Peyer's patch (tissue), 4 donors: ENCODE results near the gene UBR2. TPM values are rescaled to one million over a fixed set of nuclear protein-coding genes. Genes with fewer than 3 reads are reported as not detected.

Experiments
- DNase-seq, 3 donors: peaks; one replicate each; pipeline ENCODE4 v3.0.0-alpha.2; 2017 to 2019
- H3K27ac ChIP-seq, 4 donors: fragments of 200-600 bp; sonication (generic); one replicate each; pipeline ENCODE4 v1.5.1; 2016 to 2019
- H3K27me3 ChIP-seq, 2 donors: fragments of 200-600 bp; sonication (generic); one replicate each; pipeline ENCODE4 v1.5.1; 2019
- H3K36me3 ChIP-seq, 3 donors: fragments of 200-600 bp; sonication (generic); one replicate each; pipeline ENCODE4 v1.5.1; 2016 to 2019
- H3K4me1 ChIP-seq, 4 donors: fragments of 200-600 bp; sonication (generic); one replicate each; pipeline ENCODE4 v1.5.1; 2016 to 2019
- H3K4me3 ChIP-seq, 4 donors: fragments of 200-600 bp; sonication (generic); 1 replicate in 3 of 4; 2 replicates in 1 of 4; pipeline ENCODE4 v1.5.1; 2016 to 2019; ENCODE audit warnings: mild to moderate bottlenecking in 1 of 4
- H3K9me3 ChIP-seq, 4 donors: fragments of 200-600 bp; sonication (generic); one replicate each; pipeline ENCODE4 v1.5.1; 2016 to 2019; ENCODE audit warnings: mild to moderate bottlenecking in 1 of 4
- CTCF ChIP-seq, 6 experiments: fragments of 450-650 bp in 4 of 6; fragments of 200-600 bp in 2 of 6; sonication (generic) in 1 of 6; IDR thresholded peaks; one replicate each; pipeline ENCODE4 v1.5.1; 2017 to 2019; ENCODE audit warnings: antibody characterized with exemption in 6 of 6, mild to moderate bottlenecking in 3 of 6, moderate library complexity in 1 of 6
- POLR2A ChIP-seq, 2 donors: fragments of 450-650 bp; IDR thresholded peaks; one replicate each; pipeline ENCODE4 v1.5.1; 2017; ENCODE audit warnings: antibody characterized with exemption in 2 of 2, mild to moderate bottlenecking in 2 of 2, moderate library complexity in 2 of 2
- total RNA-seq, 4 donors: library from RNA; depleted of rRNA; stranded (reverse); fragments of >200 nt; gene quantifications; one replicate each; pipeline ENCODE4 v1.1.0, GENCODE V29; 2016

UBR2 gene
- total RNA-seq, 4 donors from 2014 or later, result 36.4 to 51.2 (median 41.1) TPM

- H3K4me1 ChIP-seq, result peaks cover 0 to 6% (median 0%) of the 10 kb centered on the region in 4 donors
- TF ChIP-seq POLR2A (IDR thresholded peaks at IDR 0.05), result no peak
- no peak overlapping the region for H3K27ac ChIP-seq
- no peaks in the 10 kb centered on the region for H3K36me3 ChIP-seq
- DNase-seq, result no peak
- no peaks in the 10 kb centered on the region for H3K9me3 ChIP-seq
- H3K27me3 ChIP-seq, result no peaks in the 10 kb centered on the region
- H3K4me3 ChIP-seq, result no peak overlapping the region
These were observed 18.5 kb upstream of the UBR2 start for GRCh38 chr6:42545226-42545773.

- peaks cover 0 to 6% (median 0%) of the 10 kb centered on the region in 4 donors for H3K4me1 ChIP-seq
- no peaks in the 10 kb centered on the region for H3K36me3 ChIP-seq
- TF ChIP-seq POLR2A (IDR thresholded peaks at IDR 0.05), result no peak
- peak; percentile 88 to 99 (median 96) for TF ChIP-seq CTCF (IDR thresholded peaks at IDR 0.05)
- H3K9me3 ChIP-seq, result no peaks in the 10 kb centered on the region
- peak overlapping the region; percentile 16 to 53 (median 40) for H3K4me3 ChIP-seq
- no peaks in the 10 kb centered on the region for H3K27me3 ChIP-seq
- peak; percentile 79 to 93 (median 90) for DNase-seq
- peak overlapping the region in 3 of 4 donors; percentile 44 to 58 (median 44) for H3K27ac ChIP-seq
These were observed 16.2 kb upstream of the UBR2 start for GRCh38 chr6:42547407-42548329.

GRCh38 chr6:42550277-42550676 is 13.6 kb upstream of the UBR2 start:
- H3K9me3 ChIP-seq, result no peaks in the 10 kb centered on the region
- no peaks in the 10 kb centered on the region for H3K27me3 ChIP-seq
- DNase-seq, result no peak
- no peaks in the 10 kb centered on the region for H3K36me3 ChIP-seq
- TF ChIP-seq POLR2A (IDR thresholded peaks at IDR 0.05) (no peak), CTCF (IDR thresholded peaks at IDR 0.05) (no peak)
- H3K4me1 ChIP-seq, result peaks cover 0 to 6% (median 0%) of the 10 kb centered on the region in 4 donors
- H3K27ac ChIP-seq, result no peak overlapping the region
- H3K4me3 ChIP-seq, result no peak overlapping the region

- Histone ChIP-seq H3K9me3 (no peaks in the 10 kb centered on the region), H3K4me3 (no peak overlapping the region), H3K27ac (no peak overlapping the region), H3K27me3 (no peaks in the 10 kb centered on the region), H3K36me3 (no peaks in the 10 kb centered on the region), H3K4me1 (peaks cover 0 to 6% (median 0%) of the 10 kb centered on the region in 4 donors)
- DNase-seq, result no peak
- no peak for TF ChIP-seq POLR2A (IDR thresholded peaks at IDR 0.05)
- no peak for TF ChIP-seq CTCF (IDR thresholded peaks at IDR 0.05)
These were observed 12.6 kb upstream of the UBR2 start for GRCh38 chr6:42551217-42551616.

- no peak for DNase-seq
- no peaks in the 10 kb centered on the region for H3K36me3 ChIP-seq
- no peaks in the 10 kb centered on the region for H3K9me3 ChIP-seq
- peaks cover 0 to 6% (median 0%) of the 10 kb centered on the region in 4 donors for H3K4me1 ChIP-seq
- TF ChIP-seq CTCF (IDR thresholded peaks at IDR 0.05), result no peak
- no peak for TF ChIP-seq POLR2A (IDR thresholded peaks at IDR 0.05)
- no peak overlapping the region for H3K27ac ChIP-seq
- no peaks in the 10 kb centered on the region for H3K27me3 ChIP-seq
- no peak overlapping the region for H3K4me3 ChIP-seq
These were observed 11.4 kb upstream of the UBR2 start for GRCh38 chr6:42552380-42552779.
